Pancreas (tissue), 10 donors: ENCODE measurements around the gene ZBTB7C. TPM values are rescaled to one million over a fixed set of nuclear protein-coding genes. Genes with fewer than 3 reads are reported as not detected.

Experiments used
- ATAC-seq, 4 donors: fragments of 200-7000 bp; cut with Tn5 transposase; one replicate each; pipeline versions ENCODE4 v1.8.0 to v1.9.1; 2020; ENCODE audit warnings: mild to moderate bottlenecking in 4 of 4, moderate library complexity in 4 of 4
- DNase-seq, 6 donors: peaks; one replicate each; pipeline ENCODE4 v3.0.0-alpha.2; 2020
- FAIRE-seq: peaks from 2 replicates; lab custom pipeline; 2012; peaks lifted over from hg19 to GRCh38; lab: Jason Lieb, UNC
- H3K27ac ChIP-seq, 4 donors: fragments of 200-600 bp; sonication (generic); 1 replicate in 3 of 4; 2 replicates in 1 of 4; pipeline versions ENCODE4 v1.5.0 to v1.8.0; 2020
- H3K27me3 ChIP-seq, 4 donors: fragments of 200-600 bp; one replicate each; pipeline ENCODE4 v1.8.0; 2021
- H3K36me3 ChIP-seq, 3 donors: fragments of 200-600 bp; sonication (generic) in 1 of 3; one replicate each; pipeline versions ENCODE4 v1.5.0 to v1.8.0; 2020 to 2021
- H3K4me1 ChIP-seq, 3 donors: fragments of 200-600 bp; one replicate each; pipeline ENCODE4 v1.8.0; 2021
- H3K4me3 ChIP-seq, 4 donors: fragments of 200-600 bp; sonication (generic) in 2 of 4; one replicate each; pipeline versions ENCODE4 v1.5.0 to v1.8.0; 2020 to 2021
- H3K9me3 ChIP-seq, 4 donors: fragments of 200-600 bp; one replicate each; pipeline ENCODE4 v1.8.0; 2021
- WGBS, 2 donors: extraction: QIAGEN DNeasy Blood & Tissue Kit; methylation state at CpG; one replicate each; pipeline ENCODE4 v1.1.7; 2013; 5-methylcytosine and 5-hydroxymethylcytosine counted together
- intact Hi-C, 3 donors: fragments of 100-400 bp; cut with DNase I; formaldehyde crosslinking; loops; one replicate each; pipeline versions ENCODE4 v1.11.1 to v1.14.2; 2022
- polyA plus RNA-seq, 2 donors: library from polyadenylated mRNA; stranded (reverse); fragments of 200-250 nt; gene quantifications; one replicate each; pipeline ENCODE4 v1.2.3, GENCODE V29; 2013
- total RNA-seq, 6 donors: library from RNA; stranded (reverse); fragmentation: NEBNext Ultra II Directional in 4 of 6; extraction: Animal tissue kit (Norgen Biotek cat#: 25700) in 4 of 6; gene quantifications; one replicate each; pipeline versions ENCODE4 v1.2.1 to v1.2.4, GENCODE V29; 2021 to 2023
- TF ChIP-seq, protein P1 (sequence below), 4 donors: fragments of 200-600 bp; sonication (generic) in 3 of 4; IDR thresholded peaks; one replicate each; pipeline versions ENCODE4 v1.5.0 to v1.8.0; 2021; ENCODE audit warnings: antibody characterized with exemption in 4 of 4
- donor health status: healthy with polysubstance abuse.
- donor health status: DM: no; HTN: no; CAD: no; lungs with moderate emphysema.
- donor health status: DM: no; HTN: no; CAD: no.
- donor health status: control.
- donor health status: control.
- donor health status: Bipolar disorder and iron deficiency.
- donor health status: DM: yes; HTN: yes; CAD: no.
- donor health status: DM: no; HTN: no; CAD: no.
- donor health status: DM: no; HTN: no; CAD: no.
- donor health status: DM: yes; HTN: yes; CAD: no.

Gene ZBTB7C
- total and polyA plus RNA-seq, 8 donors, result 0.35 to 1.7 (median 0.91) TPM

DNA sequence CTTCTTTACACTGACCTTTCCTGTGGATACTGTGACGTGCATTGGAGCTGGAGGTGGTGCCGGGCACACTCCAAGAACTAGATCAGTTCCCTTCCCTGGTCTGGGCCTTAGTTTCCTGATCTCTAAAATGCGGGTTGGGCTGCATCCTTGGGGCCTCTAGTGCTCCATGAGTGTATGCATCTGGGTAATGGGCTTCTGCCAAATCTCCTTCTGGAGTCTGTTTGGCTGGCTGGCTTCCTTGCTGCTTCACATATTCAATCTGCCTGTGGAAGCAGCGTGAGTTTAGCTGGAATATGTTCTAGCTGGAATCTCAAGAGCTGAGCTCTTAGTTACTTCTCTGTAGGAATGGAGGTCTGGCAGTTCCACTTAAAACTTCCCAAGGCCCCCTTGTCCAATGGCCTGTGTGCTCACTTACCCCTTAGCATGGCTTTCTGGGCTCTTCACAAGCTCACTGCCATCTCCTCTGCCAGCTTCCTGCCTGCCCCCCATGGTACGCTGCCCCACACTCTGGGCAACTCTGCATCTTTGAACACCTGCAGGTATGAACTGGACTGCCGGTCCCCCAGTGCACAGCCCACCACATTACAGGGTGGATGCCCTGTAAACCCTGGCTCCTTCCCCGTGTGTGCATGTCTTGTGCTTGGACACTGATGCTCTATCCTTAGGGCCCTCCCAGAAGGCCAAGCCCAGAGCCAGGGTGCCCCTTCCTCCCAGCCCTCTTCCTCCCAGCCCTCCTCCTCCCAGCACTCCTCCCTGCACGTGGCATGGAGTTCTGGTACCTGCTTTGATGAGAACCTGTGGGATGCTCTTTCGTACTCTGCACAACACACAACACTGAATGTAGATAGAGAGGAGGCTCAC lies 375.2 kb downstream of the ZBTB7C start:
- H3K36me3 ChIP-seq, result no peaks in the 10 kb centered on the region
- TF ChIP-seq, protein P1, sequence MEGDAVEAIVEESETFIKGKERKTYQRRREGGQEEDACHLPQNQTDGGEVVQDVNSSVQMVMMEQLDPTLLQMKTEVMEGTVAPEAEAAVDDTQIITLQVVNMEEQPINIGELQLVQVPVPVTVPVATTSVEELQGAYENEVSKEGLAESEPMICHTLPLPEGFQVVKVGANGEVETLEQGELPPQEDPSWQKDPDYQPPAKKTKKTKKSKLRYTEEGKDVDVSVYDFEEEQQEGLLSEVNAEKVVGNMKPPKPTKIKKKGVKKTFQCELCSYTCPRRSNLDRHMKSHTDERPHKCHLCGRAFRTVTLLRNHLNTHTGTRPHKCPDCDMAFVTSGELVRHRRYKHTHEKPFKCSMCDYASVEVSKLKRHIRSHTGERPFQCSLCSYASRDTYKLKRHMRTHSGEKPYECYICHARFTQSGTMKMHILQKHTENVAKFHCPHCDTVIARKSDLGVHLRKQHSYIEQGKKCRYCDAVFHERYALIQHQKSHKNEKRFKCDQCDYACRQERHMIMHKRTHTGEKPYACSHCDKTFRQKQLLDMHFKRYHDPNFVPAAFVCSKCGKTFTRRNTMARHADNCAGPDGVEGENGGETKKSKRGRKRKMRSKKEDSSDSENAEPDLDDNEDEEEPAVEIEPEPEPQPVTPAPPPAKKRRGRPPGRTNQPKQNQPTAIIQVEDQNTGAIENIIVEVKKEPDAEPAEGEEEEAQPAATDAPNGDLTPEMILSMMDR (IDR thresholded peaks at IDR 0.05), result no peak
- ATAC-seq, result no peak
- H3K9me3 ChIP-seq, result no peaks in the 10 kb centered on the region
- no peaks in the 10 kb centered on the region for H3K4me1 ChIP-seq
- H3K4me3 ChIP-seq, result no peak overlapping the region
- WGBS, 2 donors, result 79 to 88% methylated on average over 9 of the region's 9 CpGs
- H3K27me3 ChIP-seq, result no peaks in the 10 kb centered on the region
- intact Hi-C loops, result loop anchor here in 2 of 3 donors (5.0 to 10.0 kb wide), 3 partner anchors 311 to 413 kb away; no protein-coding TSS in a partner anchor
- DNase-seq, result no peak
- no peak for FAIRE-seq
- H3K27ac ChIP-seq, result no peak overlapping the region

DNA sequence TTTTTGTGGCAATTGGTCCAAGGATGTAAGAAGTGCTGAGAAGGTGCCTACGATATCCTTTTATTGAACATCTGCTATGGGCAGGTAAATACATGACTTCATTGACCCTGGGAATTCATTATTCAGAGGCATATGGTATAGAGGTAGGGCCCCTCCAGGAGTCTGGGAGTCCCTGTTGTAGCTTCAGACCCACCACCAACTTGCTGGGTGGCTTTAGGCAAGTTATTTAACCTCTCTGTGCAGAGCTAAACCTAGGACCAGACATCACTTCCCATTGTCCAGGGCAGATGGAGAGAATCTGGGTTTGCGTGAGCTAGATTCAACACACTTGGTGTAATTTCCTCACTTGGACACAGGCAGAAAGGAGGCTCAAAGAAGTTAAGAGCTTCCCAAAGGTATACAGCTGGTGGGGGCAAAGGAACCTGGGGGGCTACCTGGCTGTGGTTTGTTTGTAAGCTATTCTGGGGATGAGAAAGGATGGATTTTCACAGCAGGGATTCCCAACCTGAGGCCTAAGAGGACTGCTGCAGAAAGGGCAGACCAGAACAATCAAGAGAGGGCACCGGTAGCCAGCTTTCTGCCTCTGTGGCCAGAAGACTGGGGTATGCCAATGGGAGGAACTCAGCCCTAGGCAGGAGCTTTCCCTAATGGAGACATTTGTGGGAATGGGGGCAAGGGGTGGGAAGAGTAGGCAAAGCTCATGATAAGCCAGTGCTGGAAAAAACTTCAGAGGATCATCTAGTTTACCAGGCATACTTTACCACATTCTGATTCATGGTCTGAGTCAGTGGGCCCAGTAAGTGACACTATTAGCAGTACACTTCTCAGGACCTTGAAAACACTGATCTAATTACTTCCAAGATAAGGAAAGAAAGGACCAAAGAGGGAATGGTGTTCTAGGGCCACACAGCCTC lies 376.1 kb downstream of the ZBTB7C start:
- no peak overlapping the region for H3K27ac ChIP-seq
- no peak for ATAC-seq
- H3K4me1 ChIP-seq, result no peaks in the 10 kb centered on the region
- intact Hi-C loops, result loop anchor here in 2 of 3 donors (5.0 to 10.0 kb wide), 3 partner anchors 312 to 414 kb away; no protein-coding TSS in a partner anchor
- 87 to 99% methylated on average over 3 of the region's 3 CpGs for WGBS, 2 donors
- H3K27me3 ChIP-seq, result no peaks in the 10 kb centered on the region
- TF ChIP-seq, protein P1 (IDR thresholded peaks at IDR 0.05), result no peak
- no peak overlapping the region for H3K4me3 ChIP-seq
- DNase-seq, result no peak
- H3K36me3 ChIP-seq, result no peaks in the 10 kb centered on the region
- FAIRE-seq, result no peak
- no peaks in the 10 kb centered on the region for H3K9me3 ChIP-seq

DNA sequence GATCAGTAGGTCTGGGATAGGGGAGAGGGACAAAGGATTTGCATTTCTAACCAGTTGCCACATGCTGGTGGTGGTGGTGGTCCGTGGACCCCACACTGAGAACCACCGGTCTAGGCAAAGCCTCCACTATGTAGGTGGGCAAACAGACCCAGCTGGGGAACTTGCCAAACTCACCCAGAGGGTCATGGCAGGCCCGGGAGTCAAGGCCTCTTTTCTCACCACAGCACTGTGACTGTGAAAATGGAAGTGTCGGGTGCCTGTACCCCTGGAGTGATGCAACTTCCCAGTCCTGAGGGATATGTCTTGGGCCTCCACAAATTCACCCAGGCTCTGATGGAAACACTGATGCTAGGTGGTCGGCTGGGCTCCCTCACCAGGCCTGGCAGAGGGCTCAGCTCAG lies 377.5 kb downstream of the ZBTB7C start:
- FAIRE-seq, result no peak
- WGBS, 2 donors, result 67 to 69% methylated on average over 5 of the region's 5 CpGs
- H3K4me3 ChIP-seq, result no peak overlapping the region
- H3K4me1 ChIP-seq, result no peaks in the 10 kb centered on the region
- no peak for DNase-seq
- no peaks in the 10 kb centered on the region for H3K36me3 ChIP-seq
- TF ChIP-seq, protein P1 (IDR thresholded peaks at IDR 0.05), result no peak
- intact Hi-C loops, result loop anchor here in 2 of 3 donors (5.0 to 10.0 kb wide), 3 partner anchors 313 to 416 kb away; no protein-coding TSS in a partner anchor
- H3K27me3 ChIP-seq, result no peaks in the 10 kb centered on the region
- no peak for ATAC-seq
- H3K9me3 ChIP-seq, result no peaks in the 10 kb centered on the region
- H3K27ac ChIP-seq, result no peak overlapping the region

DNA sequence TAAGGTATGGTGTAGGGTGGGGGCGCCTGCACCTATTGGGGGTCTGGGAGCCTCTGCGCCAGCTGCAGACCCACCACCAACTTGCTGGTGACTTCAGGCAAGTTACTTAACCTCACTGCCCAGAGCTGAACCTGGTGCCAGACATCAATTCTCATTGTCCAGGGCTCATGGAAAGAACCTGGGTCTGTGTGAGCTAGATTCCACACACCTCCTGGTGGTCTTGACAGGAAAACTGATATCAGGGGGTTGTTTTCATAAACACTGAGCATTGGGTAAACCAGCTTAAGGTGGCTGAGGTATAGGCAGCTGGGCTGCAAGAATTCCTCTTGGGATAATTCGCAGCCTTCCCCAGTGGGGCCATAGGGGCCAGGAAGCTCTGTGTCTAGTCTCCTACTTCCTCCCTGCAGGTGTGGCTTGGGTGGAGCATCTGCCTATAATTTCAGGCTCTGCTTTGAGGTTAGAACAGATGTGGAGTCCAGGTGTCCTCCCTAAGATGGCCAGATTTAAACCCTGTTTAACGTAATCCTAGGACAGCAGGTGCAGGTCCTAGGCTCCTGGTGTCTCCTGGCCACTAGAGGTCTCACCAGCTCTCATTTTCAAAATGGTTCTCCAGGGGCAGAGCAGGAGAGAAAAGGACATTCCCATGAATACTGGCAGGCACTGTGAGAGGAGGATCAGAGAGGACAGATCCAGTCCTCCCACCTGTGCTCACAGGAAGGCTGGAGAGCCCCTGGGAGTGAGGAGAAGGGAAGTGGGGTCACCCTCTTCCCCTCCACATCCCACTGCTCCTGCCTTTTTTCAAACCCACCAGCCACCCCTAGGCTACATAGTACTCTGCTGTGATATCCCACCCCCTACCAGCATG lies 378.3 kb downstream of the ZBTB7C start:
- 59 to 68% methylated on average over 4 of the region's 4 CpGs for WGBS, 2 donors
- H3K4me3 ChIP-seq, result no peak overlapping the region
- DNase-seq (peak in 4 of 6 donors; percentile 23 to 75 (median 52)), ATAC-seq (peak; percentile 81 to 95 (median 90)), FAIRE-seq (no peak)
- H3K27me3 ChIP-seq, result no peaks in the 10 kb centered on the region
- H3K9me3 ChIP-seq, result no peaks in the 10 kb centered on the region
- no peaks in the 10 kb centered on the region for H3K36me3 ChIP-seq
- TF ChIP-seq, protein P1 (IDR thresholded peaks at IDR 0.05), result peak; percentile 32 to 65 (median 56)
- H3K4me1 ChIP-seq, result no peaks in the 10 kb centered on the region
- intact Hi-C loops, result loop anchor here in 2 of 3 donors (5.0 to 10.0 kb wide), 3 partner anchors 314 to 416 kb away; no protein-coding TSS in a partner anchor
- no peak overlapping the region for H3K27ac ChIP-seq
